K562 (cell line): ENCODE data around the gene SP6. TPM values are rescaled to one million over a fixed set of nuclear protein-coding genes. Genes with fewer than 3 reads are reported as not detected.

Source experiments
- CCNT2 ChIP-seq: IDR thresholded peaks from 2 replicates; pipeline ENCODE4 v1.6.1; 2011; ENCODE audit warnings: borderline replicate concordance, low read depth, mild to moderate bottlenecking, moderate library complexity, mixed read lengths, low read length; ENCODE audit not compliant: insufficient read length; ENCODE audit errors: extremely low read depth
- ERF ChIP-seq: fragments of 450-650 bp; formaldehyde crosslinking; IDR thresholded peaks from 2 replicates; pipeline ENCODE4 v1.4.0; 2020; ENCODE audit warnings: mild to moderate bottlenecking, mixed read lengths
- HDGF ChIP-seq: fragments of 450-650 bp; IDR thresholded peaks from 2 replicates; pipeline ENCODE4 v1.6.1; 2016
- HMG20A ChIP-seq: fragments of 450-650 bp; formaldehyde crosslinking; conservative IDR thresholded peaks from 2 replicates; pipeline ENCODE4 v1.4.0; 2020; ENCODE audit warnings: mild to moderate bottlenecking, mixed read lengths
- KAT2B ChIP-seq: IDR thresholded peaks from one replicate; pipeline ENCODE4 v1.6.1; 2012; ENCODE audit warnings: low read depth, mild to moderate bottlenecking, control low read depth, inconsistent platforms, low read length, moderate library complexity
- L3MBTL2 ChIP-seq: fragments of 450-650 bp; IDR thresholded peaks from 2 replicates; pipeline ENCODE4 v1.6.1; 2016; ENCODE audit warnings: mild to moderate bottlenecking, moderate library complexity
- MAZ ChIP-seq, 2 experiments: fragments of 450-650 bp in 1 of 2; sonication (generic) in 1 of 2; formaldehyde crosslinking; IDR thresholded peaks in 1 of 2; conservative IDR thresholded peaks in 1 of 2; 2 replicates each; pipeline versions ENCODE4 v1.4.0 to v1.5.0; 2020; ENCODE audit warnings: mild to moderate bottlenecking in 1 of 2, missing genetic modification reagents in 1 of 2
- NR3C1 ChIP-seq: sonication (generic); formaldehyde crosslinking; IDR thresholded peaks from 2 replicates; pipeline ENCODE4 v1.8.1; 2022; ENCODE audit warnings: missing genetic modification reagents
- SMAD1 ChIP-seq: fragments of 150-350 bp; IDR thresholded peaks from 2 replicates; pipeline ENCODE4 v1.6.1; 2014; ENCODE audit warnings: low read length, low read depth; ENCODE audit not compliant: partially characterized antibody
- SMARCE1 ChIP-seq: fragments of 450-650 bp; IDR thresholded peaks from 2 replicates; pipeline ENCODE4 v1.7.1; 2016; ENCODE audit warnings: mild to moderate bottlenecking
- SRF ChIP-seq, 2 experiments: fragments of 250-450, 450-650 bp in 1 of 2; sonication (Bioruptor Pico) in 1 of 2; sonication (generic) in 1 of 2; formaldehyde crosslinking; IDR thresholded peaks; 2 replicates each; pipeline versions ENCODE4 v1.5.0 to v1.5.1; 2020 to 2022; ENCODE audit warnings: mild to moderate bottlenecking in 1 of 2, missing genetic modification reagents in 1 of 2
- SRSF3 ChIP-seq: fragments of 200-400 bp; formaldehyde crosslinking; IDR thresholded peaks from 2 replicates; pipeline ENCODE4 v1.6.1; 2016; ENCODE audit warnings: mild to moderate bottlenecking, low read length, moderate library complexity; ENCODE audit not compliant: insufficient read depth
- TBP ChIP-seq: optimal IDR thresholded peaks from 2 replicates; pipeline ENCODE3; 2011; ENCODE audit warnings: low read depth, low read length, improper control_type of control experiment
- YY1 ChIP-seq, 3 experiments: IDR thresholded peaks; 2 replicates each; pipeline ENCODE4 v1.6.1; 2011; ENCODE audit warnings: low read length in 2 of 3, mild to moderate bottlenecking in 2 of 3, moderate library complexity in 2 of 3, borderline replicate concordance in 1 of 3, control low read depth in 1 of 3, low read depth in 1 of 3; ENCODE audit not compliant: insufficient read depth in 3 of 3, insufficient replicate concordance in 2 of 3, control insufficient read depth in 1 of 3, insufficient read length in 1 of 3; ENCODE audit errors: extremely low read depth in 1 of 3
- ZFX ChIP-seq: sonication (generic); formaldehyde crosslinking; IDR thresholded peaks from 2 replicates; pipeline ENCODE4 v1.8.0; 2022; ENCODE audit warnings: mild to moderate bottlenecking, missing genetic modification reagents, moderate library complexity
- ZNF668 ChIP-seq: fragments of 250-450 bp; sonication (Bioruptor Pico); IDR thresholded peaks from 2 replicates; pipeline ENCODE4 v1.8.0; 2022; ENCODE audit warnings: mild to moderate bottlenecking, inconsistent platforms
- polyA plus RNA-seq, 8 experiments: library from polyadenylated mRNA; depleted of rRNA in 4 of 8; stranded (reverse) in 5 of 8; unstranded in 3 of 8; fragments of >200 nt; fragmentation: Nextera tagmentation in 2 of 8; fragmentation: Illumina TruSeq in 1 of 8; extraction: Ambion mirVana in 2 of 8; extraction: Trizol in 1 of 8; gene quantifications; 2 replicates each; pipeline versions ENCODE4 v1.2.1 to v1.2.3, GENCODE V29; 2011 to 2014; ENCODE audit warnings: inconsistent platforms in 1 of 8, missing spikeins in 1 of 8
- total RNA-seq, 7 experiments: library from RNA; depleted of rRNA in 6 of 7; stranded (reverse); fragments of >200 nt in 6 of 7; fragmentation: Illumina TruSeq in 2 of 7; extraction: Trizol in 2 of 7; gene quantifications; 2 replicates each; pipeline versions ENCODE4 v1.2.1 to v1.2.3, GENCODE V29; 2011 to 2021; ENCODE audit warnings: low replicate concordance in 1 of 7
- TF ChIP-seq, protein P1 (sequence below): fragments of 200-400 bp; formaldehyde crosslinking; IDR thresholded peaks from 2 replicates; pipeline ENCODE4 v1.6.1; 2017; ENCODE audit warnings: mild to moderate bottlenecking, low read depth, low read length, moderate library complexity
- TF ChIP-seq, protein P2 (sequence below), 2 experiments: fragments of 450-650 bp; IDR thresholded peaks; 2 replicates each; pipeline ENCODE4 v1.6.1; 2018; ENCODE audit warnings: mild to moderate bottlenecking in 2 of 2, low read depth in 1 of 2; ENCODE audit not compliant: partially characterized antibody in 2 of 2
- TF ChIP-seq, protein P3 (sequence below): fragments of 250-450 bp; sonication (Bioruptor Pico); IDR thresholded peaks from 2 replicates; pipeline ENCODE4 v1.8.0; 2022; ENCODE audit warnings: moderate library complexity, mild to moderate bottlenecking, inconsistent platforms
- TF ChIP-seq, protein P4 (sequence below): sonication (generic); formaldehyde crosslinking; IDR thresholded peaks from 2 replicates; pipeline ENCODE4 v1.9.0; 2022; ENCODE audit warnings: mild to moderate bottlenecking, missing genetic modification reagents

The SP6 gene
- total and polyA plus RNA-seq, 9 of the 15 experiments (the other 6 are each of a cell fraction or from before 2014, with no cell fraction given): 0.11 to 7.9 (median 2.2) TPM

DNA sequence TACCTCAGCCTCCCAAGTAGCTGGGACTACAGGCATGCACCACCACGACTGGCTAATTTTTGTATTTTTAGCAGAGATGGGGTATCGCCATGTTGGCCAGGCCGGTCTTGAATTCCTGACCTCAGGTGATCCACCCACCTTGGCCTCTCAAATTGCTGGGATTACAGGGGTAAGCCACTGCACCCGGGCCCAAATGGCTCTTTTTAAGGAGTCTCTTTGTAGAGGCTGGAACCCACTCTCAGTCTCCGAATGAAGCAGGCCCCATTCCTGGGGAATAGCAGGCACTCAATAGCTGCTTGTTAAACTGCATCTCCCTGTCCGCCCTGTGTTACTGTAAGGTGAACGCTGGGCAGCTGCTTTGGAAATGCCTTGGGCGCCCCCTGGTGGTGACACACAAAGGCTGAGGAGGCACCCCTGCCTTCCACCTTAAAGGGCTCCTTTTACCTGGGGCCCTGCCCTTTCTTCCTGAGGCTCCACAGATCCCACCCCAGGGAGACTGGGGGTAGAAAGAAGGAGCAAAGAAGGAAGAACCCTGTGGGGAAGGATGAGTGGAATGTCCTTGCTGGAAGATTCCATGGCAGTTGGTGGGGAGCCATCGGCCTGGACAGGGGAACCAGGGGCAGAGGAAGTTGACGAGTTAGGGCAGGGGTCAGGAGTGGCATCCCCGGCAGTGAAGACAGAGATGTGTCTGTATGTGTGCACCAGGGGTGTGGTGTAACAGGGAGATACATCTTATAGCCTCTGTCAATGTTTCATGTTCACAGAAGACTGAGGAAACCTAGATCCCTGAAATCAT, 39.0 kb upstream of the SP6 start (continued):
- TF ChIP-seq, protein P1, sequence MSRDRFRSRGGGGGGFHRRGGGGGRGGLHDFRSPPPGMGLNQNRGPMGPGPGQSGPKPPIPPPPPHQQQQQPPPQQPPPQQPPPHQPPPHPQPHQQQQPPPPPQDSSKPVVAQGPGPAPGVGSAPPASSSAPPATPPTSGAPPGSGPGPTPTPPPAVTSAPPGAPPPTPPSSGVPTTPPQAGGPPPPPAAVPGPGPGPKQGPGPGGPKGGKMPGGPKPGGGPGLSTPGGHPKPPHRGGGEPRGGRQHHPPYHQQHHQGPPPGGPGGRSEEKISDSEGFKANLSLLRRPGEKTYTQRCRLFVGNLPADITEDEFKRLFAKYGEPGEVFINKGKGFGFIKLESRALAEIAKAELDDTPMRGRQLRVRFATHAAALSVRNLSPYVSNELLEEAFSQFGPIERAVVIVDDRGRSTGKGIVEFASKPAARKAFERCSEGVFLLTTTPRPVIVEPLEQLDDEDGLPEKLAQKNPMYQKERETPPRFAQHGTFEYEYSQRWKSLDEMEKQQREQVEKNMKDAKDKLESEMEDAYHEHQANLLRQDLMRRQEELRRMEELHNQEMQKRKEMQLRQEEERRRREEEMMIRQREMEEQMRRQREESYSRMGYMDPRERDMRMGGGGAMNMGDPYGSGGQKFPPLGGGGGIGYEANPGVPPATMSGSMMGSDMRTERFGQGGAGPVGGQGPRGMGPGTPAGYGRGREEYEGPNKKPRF: no peak
- no peak for TF ChIP-seq ZNF668 (CRISPR knock-in tag)
- TF ChIP-seq SMARCE1: no peak
- TF ChIP-seq SMAD1: no peak
- TF ChIP-seq, protein P2, sequence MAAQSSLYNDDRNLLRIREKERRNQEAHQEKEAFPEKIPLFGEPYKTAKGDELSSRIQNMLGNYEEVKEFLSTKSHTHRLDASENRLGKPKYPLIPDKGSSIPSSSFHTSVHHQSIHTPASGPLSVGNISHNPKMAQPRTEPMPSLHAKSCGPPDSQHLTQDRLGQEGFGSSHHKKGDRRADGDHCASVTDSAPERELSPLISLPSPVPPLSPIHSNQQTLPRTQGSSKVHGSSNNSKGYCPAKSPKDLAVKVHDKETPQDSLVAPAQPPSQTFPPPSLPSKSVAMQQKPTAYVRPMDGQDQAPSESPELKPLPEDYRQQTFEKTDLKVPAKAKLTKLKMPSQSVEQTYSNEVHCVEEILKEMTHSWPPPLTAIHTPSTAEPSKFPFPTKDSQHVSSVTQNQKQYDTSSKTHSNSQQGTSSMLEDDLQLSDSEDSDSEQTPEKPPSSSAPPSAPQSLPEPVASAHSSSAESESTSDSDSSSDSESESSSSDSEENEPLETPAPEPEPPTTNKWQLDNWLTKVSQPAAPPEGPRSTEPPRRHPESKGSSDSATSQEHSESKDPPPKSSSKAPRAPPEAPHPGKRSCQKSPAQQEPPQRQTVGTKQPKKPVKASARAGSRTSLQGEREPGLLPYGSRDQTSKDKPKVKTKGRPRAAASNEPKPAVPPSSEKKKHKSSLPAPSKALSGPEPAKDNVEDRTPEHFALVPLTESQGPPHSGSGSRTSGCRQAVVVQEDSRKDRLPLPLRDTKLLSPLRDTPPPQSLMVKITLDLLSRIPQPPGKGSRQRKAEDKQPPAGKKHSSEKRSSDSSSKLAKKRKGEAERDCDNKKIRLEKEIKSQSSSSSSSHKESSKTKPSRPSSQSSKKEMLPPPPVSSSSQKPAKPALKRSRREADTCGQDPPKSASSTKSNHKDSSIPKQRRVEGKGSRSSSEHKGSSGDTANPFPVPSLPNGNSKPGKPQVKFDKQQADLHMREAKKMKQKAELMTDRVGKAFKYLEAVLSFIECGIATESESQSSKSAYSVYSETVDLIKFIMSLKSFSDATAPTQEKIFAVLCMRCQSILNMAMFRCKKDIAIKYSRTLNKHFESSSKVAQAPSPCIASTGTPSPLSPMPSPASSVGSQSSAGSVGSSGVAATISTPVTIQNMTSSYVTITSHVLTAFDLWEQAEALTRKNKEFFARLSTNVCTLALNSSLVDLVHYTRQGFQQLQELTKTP (IDR thresholded peaks at IDR 0.05; ENCODE audit: low read depth in 1 of 2, partially characterized antibody in 2 of 2): no peak
- no peak for TF ChIP-seq HMG20A
- TF ChIP-seq NR3C1 (CRISPR knock-in tag): no peak
- no peak for TF ChIP-seq KAT2B
- peak; percentile 39; the same call in 1 of the 2 replicates for TF ChIP-seq ZFX (CRISPR knock-in tag)
- TF ChIP-seq SRSF3: no peak
- TF ChIP-seq L3MBTL2: 0 out of 2 replicates have a peak, but pooled peaks have one; percentile 20
- no peak for TF ChIP-seq TBP
- TF ChIP-seq SRF (CRISPR knock-in tag; IDR thresholded peaks at IDR 0.05): peak in 1 of 2 experiments; percentile 85; a peak in 1 of 4 replicates
- no peak for TF ChIP-seq ERF (CRISPR knock-in tag)
- peak; percentile 88 for TF ChIP-seq HDGF
- TF ChIP-seq MAZ (CRISPR knock-in tag; conservative IDR thresholded peaks at IDR 0.05 in 1 of 2, IDR thresholded peaks at IDR 0.05 in 1 of 2): peak; percentile 51 to 73; a peak in 3 of 4 replicates
- TF ChIP-seq, protein P3, sequence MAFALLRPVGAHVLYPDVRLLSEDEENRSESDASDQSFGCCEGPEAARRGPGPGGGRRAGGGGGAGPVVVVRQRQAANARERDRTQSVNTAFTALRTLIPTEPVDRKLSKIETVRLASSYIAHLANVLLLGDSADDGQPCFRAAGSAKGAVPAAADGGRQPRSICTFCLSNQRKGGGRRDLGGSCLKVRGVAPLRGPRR (CRISPR knock-in tag): no peak
- TF ChIP-seq, protein P4, sequence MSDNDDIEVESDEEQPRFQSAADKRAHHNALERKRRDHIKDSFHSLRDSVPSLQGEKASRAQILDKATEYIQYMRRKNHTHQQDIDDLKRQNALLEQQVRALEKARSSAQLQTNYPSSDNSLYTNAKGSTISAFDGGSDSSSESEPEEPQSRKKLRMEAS (CRISPR knock-in tag): no peak
- no peak for TF ChIP-seq CCNT2
- peak in 1 of 3 experiments; percentile 35 for TF ChIP-seq YY1 (IDR thresholded peaks at IDR 0.05; ENCODE audit: borderline replicate concordance in 1 of 3, control insufficient read depth in 1 of 3, extremely low read depth in 1 of 3, insufficient read depth in 3 of 3, insufficient read length in 1 of 3, insufficient replicate concordance in 2 of 3, low read depth in 1 of 3, low read length in 2 of 3)
